HTR-8/SVneo (cell line): Measurements from ENCODE around the gene CPNE9.

Experiments
- DNase-seq: peaks from one replicate; pipeline ENCODE4 v3.0.0; 2011; ENCODE audit warnings: low spot score, mixed read lengths; ENCODE audit not compliant: insufficient read length
- FAIRE-seq: peaks from 2 replicates; lab custom pipeline; 2011; peaks lifted over from hg19 to GRCh38; lab: Jason Lieb, UNC

Gene CPNE9

DNA sequence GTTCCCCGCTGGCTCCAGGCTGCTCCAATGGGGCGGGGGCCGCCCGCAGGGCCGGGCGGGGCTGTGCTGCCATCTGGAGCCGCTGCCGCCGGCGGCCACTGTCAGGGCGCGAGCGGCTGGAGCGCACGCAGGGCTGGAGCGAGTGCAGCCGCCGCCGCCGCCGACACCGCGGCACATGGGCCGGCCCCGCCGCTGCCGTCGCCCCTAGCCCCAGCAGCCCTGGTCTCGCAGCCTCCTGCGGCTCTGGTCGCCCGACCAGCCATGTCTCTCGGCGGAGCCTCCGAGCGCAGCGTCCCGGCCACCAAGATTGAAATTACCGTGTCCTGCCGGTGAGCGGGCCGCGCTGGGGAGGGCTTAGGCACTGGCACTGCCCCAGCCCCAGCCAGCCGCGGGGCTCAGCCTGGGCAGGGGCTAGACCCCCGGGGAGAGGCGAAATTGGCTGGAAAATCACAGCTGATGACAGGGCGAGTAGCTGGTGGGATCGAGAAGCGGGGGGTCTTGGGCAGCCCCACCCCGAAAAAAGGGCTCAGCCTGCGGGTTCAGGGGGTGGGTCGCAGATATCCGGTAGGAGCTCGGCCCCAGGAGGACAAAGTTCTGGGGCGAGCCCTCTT lies at the start of gene CPNE9:
Gene CPNE9 (plus strand): TSS at position 98 of the 611 bp plus-strand sequence. CDS start 164 bp downstream, at position 262.
- no peak for FAIRE-seq
- DNase-seq: no peak

GRCh38 chr3:9659849-9660248 lies 43.8 kb upstream of the CPNE9 start:
- no peak for FAIRE-seq

DNA sequence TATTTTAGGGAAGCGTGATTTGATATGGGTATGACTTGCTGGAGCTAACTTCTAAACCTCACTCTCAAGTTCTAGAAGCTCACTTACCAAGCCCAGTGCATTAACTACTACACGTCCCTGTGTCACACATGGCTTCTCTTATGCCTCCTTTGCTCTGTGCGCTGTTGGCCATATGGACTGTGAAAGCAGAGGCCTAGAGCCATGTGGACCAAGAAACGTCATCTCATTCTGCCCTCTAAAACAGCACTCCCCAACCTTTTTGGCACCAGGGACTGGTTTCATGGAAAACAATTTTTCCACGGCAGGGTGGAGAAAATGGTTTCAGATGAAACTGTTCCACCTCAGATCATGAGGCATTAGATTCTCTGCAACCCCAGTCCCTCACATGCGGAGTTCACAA lies 42.7 kb upstream of the CPNE9 start:
- no peak for FAIRE-seq
- DNase-seq: no peak

More at GRCh38 chr3:9659849-9660248, 43.8 kb upstream of the CPNE9 start:
- DNase-seq: no peak

DNA sequence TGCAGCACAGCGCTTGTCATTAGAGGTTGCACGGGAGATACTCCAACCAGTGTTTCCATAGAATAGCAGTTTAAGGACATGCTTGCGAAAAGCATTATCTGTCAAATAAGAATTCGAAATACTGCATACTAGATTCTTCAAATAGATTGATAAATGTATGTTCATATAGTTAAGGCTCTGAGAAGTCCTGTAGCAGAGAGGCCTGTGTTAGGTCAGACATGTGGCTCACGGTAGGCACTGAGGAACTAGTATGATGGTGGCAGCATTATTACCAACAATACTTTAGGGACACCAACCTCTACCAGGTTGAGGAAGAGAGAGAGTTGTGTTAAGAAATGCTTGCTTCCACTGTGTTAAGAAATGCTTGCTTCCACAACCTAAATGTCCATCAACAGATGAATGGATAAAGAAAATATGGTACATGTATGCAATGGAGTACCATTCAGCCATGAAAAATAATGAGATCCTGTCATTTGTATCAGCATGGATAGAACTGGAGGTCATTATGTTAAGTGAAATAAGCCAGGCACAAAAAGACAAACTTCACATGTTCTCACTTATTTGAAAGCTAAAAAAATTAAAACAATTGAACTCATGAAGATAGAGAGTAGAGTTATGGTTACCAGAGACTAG lies 39.4 kb upstream of the CPNE9 start:
- no peak for FAIRE-seq
- DNase-seq: no peak

GRCh38 chr3:9666704-9667445 lies 36.8 kb upstream of the CPNE9 start:
- no peak for FAIRE-seq

GRCh38 chr3:9669277-9669676 lies 34.4 kb upstream of the CPNE9 start:
- FAIRE-seq: no peak
- DNase-seq: no peak

More at GRCh38 chr3:9666704-9667445, 36.8 kb upstream of the CPNE9 start:
- no peak for DNase-seq

DNA sequence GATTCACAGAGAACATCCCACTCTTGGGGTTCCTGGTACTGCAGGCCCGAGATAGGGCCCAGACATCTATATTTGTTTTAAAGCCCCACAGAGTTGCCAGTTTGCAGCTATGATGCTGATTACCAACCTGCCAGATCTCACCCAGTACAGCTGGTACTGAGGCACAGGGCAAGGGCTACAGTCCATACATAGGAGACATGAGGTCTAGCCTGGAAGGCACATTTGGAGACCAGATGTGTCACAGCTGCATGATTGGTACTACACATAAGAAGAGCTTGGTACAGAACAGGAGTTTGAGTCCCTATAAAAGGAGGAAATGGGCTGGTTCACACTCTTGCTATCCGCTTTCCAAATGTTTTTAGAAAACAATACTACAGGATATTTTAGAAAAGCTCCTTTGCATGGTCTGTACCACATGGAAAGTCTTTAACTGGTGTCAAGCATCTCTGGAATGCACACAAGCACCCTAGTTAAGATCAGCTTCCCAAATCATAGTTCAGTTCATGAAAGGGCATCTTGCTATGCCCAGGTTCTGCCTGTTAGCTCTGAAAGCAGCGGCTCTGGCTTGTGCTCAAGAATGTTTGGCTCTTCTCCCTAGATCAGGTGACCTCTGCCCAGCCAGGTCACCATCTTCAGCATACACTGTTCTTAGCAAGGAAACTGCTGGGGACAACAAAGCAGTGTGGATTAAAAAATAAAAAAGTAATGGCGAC lies 33.8 kb upstream of the CPNE9 start:
- FAIRE-seq (no peak), DNase-seq (no peak)

DNA sequence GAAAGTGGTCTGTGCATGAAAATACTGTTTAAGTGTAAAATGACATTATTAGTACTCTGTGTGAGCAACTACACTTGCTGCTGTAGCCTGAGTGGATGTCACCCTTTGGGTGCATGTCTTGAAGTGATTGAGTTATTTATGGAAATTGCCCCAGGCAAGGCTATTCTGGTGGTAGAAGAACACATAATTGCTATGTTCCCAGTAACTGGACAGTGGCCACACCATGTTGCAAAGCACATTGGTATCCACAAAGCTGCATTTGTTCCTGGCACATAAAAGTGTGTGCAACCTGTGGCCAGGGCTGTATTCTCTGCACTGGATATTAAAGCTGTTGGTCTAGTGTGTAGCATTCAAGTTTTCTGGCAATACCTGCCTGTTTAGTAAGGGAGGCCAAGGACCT lies 30.6 kb upstream of the CPNE9 start:
- DNase-seq (no peak), FAIRE-seq (no peak)

DNA sequence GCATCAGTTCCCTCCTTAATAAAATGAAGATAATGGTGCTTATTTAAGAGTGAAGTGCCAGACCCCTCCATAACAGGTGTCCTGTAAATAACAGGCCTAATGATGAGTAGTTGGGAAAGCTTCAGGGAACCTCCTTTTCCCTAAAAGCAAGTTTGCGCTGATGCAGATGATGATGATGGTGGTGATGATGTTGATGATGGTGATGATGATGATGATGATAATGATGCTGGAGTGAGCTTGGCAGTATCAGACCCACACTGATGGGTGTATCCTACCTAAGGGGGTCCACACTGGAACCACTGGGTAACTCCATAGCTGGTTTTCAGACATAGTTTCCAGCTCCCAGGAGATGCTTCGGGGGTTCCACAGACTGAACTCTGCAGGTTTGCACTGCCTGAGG lies 29.9 kb upstream of the CPNE9 start:
- FAIRE-seq (no peak), DNase-seq (no peak)

GRCh38 chr3:9675736-9676290 lies 27.8 kb upstream of the CPNE9 start:
- DNase-seq (no peak), FAIRE-seq (no peak)

- FAIRE-seq (no peak), DNase-seq (no peak)
These were observed 26.8 kb upstream of the CPNE9 start for GRCh38 chr3:9676785-9677184.

DNA sequence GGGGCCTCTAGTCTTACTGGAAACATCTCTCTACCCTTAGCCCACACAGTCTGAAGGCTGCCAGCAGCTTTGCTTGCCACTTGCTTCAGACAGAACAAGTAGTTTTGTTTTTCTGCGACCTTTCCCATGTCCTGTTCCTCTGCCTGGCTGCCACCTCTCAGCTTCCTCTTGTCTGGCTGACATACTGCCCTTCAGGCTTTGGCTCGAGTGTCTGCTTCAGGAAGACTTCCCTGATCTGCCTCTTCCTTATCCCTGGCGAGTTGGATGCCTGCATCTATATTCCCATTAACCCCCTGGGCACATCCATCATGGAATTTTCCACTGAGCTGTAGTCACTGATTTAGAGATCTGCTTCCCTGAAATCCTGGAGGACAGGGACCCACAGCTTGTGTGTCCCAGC lies 25.1 kb upstream of the CPNE9 start:
- DNase-seq: no peak
- FAIRE-seq: no peak

GRCh38 chr3:9679476-9680080 lies 24.1 kb upstream of the CPNE9 start:
- DNase-seq: no peak
- FAIRE-seq: no peak

GRCh38 chr3:9681011-9681722 lies 22.5 kb upstream of the CPNE9 start:
- DNase-seq (no peak), FAIRE-seq (no peak)

DNA sequence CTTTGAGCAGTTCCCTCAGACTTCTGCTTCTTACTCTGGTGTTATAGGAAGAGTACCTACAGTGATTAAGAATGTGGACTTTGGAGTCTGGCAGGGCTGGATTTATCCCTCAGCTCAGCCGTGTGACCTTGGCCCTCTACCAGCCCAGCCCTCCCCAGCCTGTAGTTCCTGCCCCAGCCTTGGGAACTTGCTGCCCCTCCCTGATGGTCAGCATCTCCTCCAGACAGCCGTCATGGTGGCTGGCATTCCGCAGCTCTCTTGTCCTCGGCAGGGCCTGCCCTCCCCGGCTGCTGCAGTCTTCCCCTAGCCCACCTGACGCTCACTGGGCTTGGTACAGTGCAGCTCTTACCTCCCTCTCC lies 21.9 kb upstream of the CPNE9 start:
- DNase-seq: no peak
- FAIRE-seq: no peak

DNA sequence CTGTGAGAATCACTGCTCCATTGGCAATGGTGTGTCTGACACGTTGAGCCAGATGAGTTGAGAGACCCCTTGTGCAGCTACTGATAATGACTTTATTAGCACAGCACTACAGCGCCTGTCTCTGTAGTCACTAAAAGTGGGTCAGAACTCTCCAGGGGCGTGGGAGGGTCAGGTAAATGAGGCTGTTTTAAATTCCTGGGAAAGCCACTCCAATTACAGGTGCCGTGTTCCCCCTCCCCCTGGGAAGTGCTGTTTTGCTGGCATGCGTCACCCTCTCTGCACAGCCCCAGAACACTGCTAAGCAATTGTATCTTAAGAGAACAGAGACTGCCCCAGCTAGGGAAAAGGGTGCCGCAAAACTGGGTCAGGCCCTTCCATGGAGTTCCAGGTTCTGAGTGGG lies 21.5 kb upstream of the CPNE9 start:
- no peak for FAIRE-seq

DNA sequence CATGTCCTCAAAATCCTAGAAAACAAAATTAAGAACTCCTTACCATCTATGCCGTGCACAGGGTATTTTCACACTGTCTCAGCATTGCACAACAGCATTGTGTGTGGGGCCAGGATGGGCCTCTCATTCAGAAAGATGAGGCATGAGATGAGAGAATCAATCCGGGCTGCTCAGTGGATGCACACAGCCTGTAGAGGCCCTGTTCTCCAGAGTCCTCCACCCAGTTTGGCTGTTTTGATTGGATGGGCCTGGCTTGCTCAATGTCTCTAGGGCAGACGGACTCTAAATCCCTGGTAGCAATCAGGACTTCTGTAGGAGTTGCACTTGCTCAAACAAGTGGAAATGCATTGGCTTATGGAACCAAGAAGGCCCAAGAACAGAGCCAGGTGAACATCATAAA lies 20.2 kb upstream of the CPNE9 start:
- DNase-seq (no peak), FAIRE-seq (no peak)

More for the DNA sequence above, 21.5 kb upstream of the CPNE9 start:
- no peak for DNase-seq

- FAIRE-seq (no peak), DNase-seq (no peak)
These were observed 18.2 kb upstream of the CPNE9 start for GRCh38 chr3:9685216-9686049.
